Sigmoid colon (tissue), 4 donors: ENCODE results near the gene PDZD8.

Experiments
- CTCF ChIP-seq, 4 experiments: fragments of 450-650 bp in 3 of 4; fragments of 200-600 bp in 1 of 4; IDR thresholded peaks; one replicate each; pipeline ENCODE4 v1.5.1; 2016 to 2019; ENCODE audit warnings: antibody characterized with exemption in 4 of 4, mild to moderate bottlenecking in 3 of 4, moderate library complexity in 2 of 4
- EP300 ChIP-seq, 4 donors: sonication (generic); formaldehyde crosslinking; IDR thresholded peaks; one replicate each; pipeline ENCODE4 v1.6.1; 2017; ENCODE audit warnings: antibody characterized with exemption in 4 of 4
- POLR2AphosphoS5 ChIP-seq, 4 donors: sonication (generic); formaldehyde crosslinking; IDR thresholded peaks; one replicate each; pipeline ENCODE4 v1.6.1; 2017; ENCODE audit warnings: antibody characterized with exemption in 4 of 4

- TF ChIP-seq CTCF (IDR thresholded peaks at IDR 0.05), result no peak
- TF ChIP-seq POLR2AphosphoS5 (IDR thresholded peaks at IDR 0.05), result no peak
- no peak for TF ChIP-seq EP300 (IDR thresholded peaks at IDR 0.05)
These were observed 147.0 kb downstream of the PDZD8 start for GRCh38 chr10:117228210-117228609.
